MCF 10A (cell line): ENCODE data around the gene ETV2. TPM values are rescaled to one million over a fixed set of nuclear protein-coding genes. Genes with fewer than 3 reads are reported as not detected.

Experiments used
- BruUV-seq: library from RNA; stranded (reverse); fragments of 400-500 nt; replicated peaks from 2 replicates; lab custom pipeline; 2021; lab: Mats Ljungman, UMichigan
- CTCF ChIA-PET: fragments of 300-600 bp; sonication (Branson Sonifier 250); formaldehyde crosslinking; extraction: SDS; loops from one replicate; lab custom pipeline; 2021; ENCODE audit warnings: antibody characterized with exemption, inconsistent platforms; lab: Yijun Ruan, JAX
- POLR2A ChIA-PET: fragments of 300-600, 350-650 bp; sonication (Branson Sonifier 250); formaldehyde crosslinking; extraction: SDS; loops from one replicate; lab custom pipeline; 2020; ENCODE audit warnings: antibody characterized with exemption, inconsistent platforms; lab: Yijun Ruan, JAX
- DNase-seq: peaks from one replicate; pipeline ENCODE4 v3.0.0-alpha.2; 2018; ENCODE audit not compliant: unreplicated experiment
- H3K27ac Mint-ChIP-seq: one replicate; pipeline ENCODE4 v1.8.0; 2022; ENCODE audit warnings: mild to moderate bottlenecking, low read depth, mixed read lengths; ENCODE audit not compliant: unreplicated experiment
- H3K27me3 Mint-ChIP-seq: one replicate; pipeline ENCODE4 v1.8.0; 2022; ENCODE audit warnings: mixed read lengths; ENCODE audit not compliant: insufficient read depth, unreplicated experiment
- H3K36me3 Mint-ChIP-seq: one replicate; pipeline ENCODE4 v1.8.0; 2022; ENCODE audit warnings: mild to moderate bottlenecking, moderate library complexity, mixed read lengths; ENCODE audit not compliant: insufficient read depth, unreplicated experiment
- H3K4me1 Mint-ChIP-seq: one replicate; pipeline ENCODE4 v1.8.0; 2022; ENCODE audit warnings: mixed read lengths; ENCODE audit not compliant: insufficient read depth, unreplicated experiment
- H3K4me3 Mint-ChIP-seq: one replicate; pipeline ENCODE4 v1.8.0; 2022; ENCODE audit warnings: mild to moderate bottlenecking, moderate library complexity, mixed read lengths; ENCODE audit not compliant: unreplicated experiment
- H3K9me3 Mint-ChIP-seq: one replicate; pipeline ENCODE4 v1.8.0; 2022; ENCODE audit warnings: mixed read lengths; ENCODE audit not compliant: unreplicated experiment
- intact Hi-C: fragments of 100-400 bp; cut with micrococcal nuclease; formaldehyde crosslinking; loops from 2 replicates; pipeline ENCODE4 v1.14.1; 2022
- total RNA-seq: library from RNA; stranded (reverse); gene quantifications from 2 replicates; pipeline ENCODE4 v1.2.3, GENCODE V29; 2022
- TF ChIP-seq, protein P1 (sequence below): fragments of 200-600 bp; IDR thresholded peaks from one replicate; pipeline ENCODE4 v1.8.0; 2022; ENCODE audit warnings: antibody characterized with exemption, mild to moderate bottlenecking; ENCODE audit not compliant: unreplicated experiment

ETV2 gene
- total RNA-seq, 1 experiment from 2014 or later: 0.44 TPM

DNA sequence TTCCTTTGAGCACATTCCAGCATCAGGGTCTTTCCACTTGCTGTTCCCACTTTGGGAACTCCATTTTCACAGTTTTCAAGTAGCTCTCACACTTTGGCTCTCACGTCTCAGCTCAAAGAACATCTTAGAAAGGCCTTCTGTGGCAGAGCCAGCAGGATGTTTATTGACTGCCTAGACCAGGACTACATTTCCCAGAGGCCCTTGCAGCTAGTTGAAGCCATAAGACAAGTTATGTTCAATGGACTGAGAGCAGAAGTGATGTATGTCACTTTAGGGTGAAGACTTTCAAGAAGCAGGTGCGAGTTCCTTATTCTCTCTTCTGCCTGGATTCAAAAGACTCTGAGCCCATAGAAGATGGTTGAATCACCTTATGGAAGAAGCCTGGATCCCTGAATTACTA is 33.3 kb upstream of the ETV2 start:
- Mint-ChIP-seq H3K4me3 (no peak overlapping the region), H3K27ac (no peak overlapping the region), H3K27me3 (no peaks in the 10 kb centered on the region), H3K36me3 (peaks cover 10% of the 10 kb centered on the region), H3K4me1 (no peaks in the 10 kb centered on the region), H3K9me3 (peaks cover 7% of the 10 kb centered on the region)
- intact Hi-C loops: no loop called here
- ChIA-PET POLR2A (interaction anchor here (1.3 kb wide), 1 partner anchor 36 kb away, joined by 4 read pairs; no protein-coding TSS in a partner anchor), CTCF (no interaction called here)
- TF ChIP-seq, protein P1, sequence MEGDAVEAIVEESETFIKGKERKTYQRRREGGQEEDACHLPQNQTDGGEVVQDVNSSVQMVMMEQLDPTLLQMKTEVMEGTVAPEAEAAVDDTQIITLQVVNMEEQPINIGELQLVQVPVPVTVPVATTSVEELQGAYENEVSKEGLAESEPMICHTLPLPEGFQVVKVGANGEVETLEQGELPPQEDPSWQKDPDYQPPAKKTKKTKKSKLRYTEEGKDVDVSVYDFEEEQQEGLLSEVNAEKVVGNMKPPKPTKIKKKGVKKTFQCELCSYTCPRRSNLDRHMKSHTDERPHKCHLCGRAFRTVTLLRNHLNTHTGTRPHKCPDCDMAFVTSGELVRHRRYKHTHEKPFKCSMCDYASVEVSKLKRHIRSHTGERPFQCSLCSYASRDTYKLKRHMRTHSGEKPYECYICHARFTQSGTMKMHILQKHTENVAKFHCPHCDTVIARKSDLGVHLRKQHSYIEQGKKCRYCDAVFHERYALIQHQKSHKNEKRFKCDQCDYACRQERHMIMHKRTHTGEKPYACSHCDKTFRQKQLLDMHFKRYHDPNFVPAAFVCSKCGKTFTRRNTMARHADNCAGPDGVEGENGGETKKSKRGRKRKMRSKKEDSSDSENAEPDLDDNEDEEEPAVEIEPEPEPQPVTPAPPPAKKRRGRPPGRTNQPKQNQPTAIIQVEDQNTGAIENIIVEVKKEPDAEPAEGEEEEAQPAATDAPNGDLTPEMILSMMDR: no peak
- BruUV-seq: no TSS peak
- DNase-seq: no peak

DNA sequence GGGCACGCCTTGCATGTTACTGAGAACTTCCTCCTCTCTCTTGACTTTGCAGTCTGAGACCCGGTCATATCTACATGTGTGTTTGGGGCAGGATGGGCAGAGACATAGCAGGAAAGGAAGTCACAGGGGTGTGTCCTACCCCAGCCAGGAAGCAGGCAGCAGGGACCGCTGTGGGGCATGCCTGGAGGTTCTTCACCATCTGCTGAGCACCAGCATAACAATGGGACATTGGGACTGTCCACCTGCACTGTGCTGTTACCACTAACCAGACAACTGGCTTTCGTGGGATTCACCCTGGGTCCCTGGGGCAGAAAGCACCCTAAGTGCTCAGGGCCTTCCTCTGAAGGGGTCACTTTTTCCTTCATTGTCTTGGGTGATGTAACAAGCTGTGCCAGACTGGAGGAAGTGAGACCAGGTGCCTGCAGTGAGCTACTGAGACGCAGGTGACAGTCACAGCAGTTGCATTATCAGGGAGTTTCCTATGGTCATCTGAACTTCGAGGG is 31.6 kb upstream of the ETV2 start:
- BruUV-seq: no TSS peak
- H3K27ac Mint-ChIP-seq: no peak overlapping the region
- peaks cover 7% of the 10 kb centered on the region for H3K9me3 Mint-ChIP-seq
- peaks cover 10% of the 10 kb centered on the region for H3K36me3 Mint-ChIP-seq
- no peaks in the 10 kb centered on the region for H3K4me1 Mint-ChIP-seq
- H3K4me3 Mint-ChIP-seq: no peak overlapping the region
- TF ChIP-seq, protein P1: no peak
- DNase-seq: no peak
- no peaks in the 10 kb centered on the region for H3K27me3 Mint-ChIP-seq
- intact Hi-C loops: no loop called here
- ChIA-PET POLR2A (no interaction called here), CTCF (interaction anchor here (0.9 kb wide), 1 partner anchor 38 kb away, joined by 3 read pairs; the partner anchor contains the start of gene COX6B1)

DNA sequence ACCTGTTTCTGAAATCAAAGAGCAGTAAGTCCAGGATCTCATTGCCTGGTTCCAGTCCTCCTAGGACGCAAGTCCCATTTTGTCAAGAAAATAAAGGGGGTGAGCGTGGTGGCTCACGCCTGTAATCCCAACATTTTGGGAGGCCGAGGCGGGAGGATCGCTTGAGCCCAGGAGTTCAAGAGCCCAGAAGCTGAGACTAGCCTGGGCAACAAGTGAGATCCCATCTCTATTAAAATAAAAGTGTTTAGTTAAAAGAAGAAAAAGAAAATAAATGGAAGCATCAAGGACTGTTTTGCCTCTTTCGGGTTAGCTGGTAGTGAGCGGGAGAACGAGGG is 29.4 kb upstream of the ETV2 start:
- CTCF ChIA-PET: interaction anchor here (0.7 to 2.0 kb wide), 4 partner anchors 22 to 898 kb away, joined by 3 to 17 read pairs (median 4); no protein-coding TSS in a partner anchor

More for the DNA sequence above, 29.4 kb upstream of the ETV2 start:
- Mint-ChIP-seq H3K9me3 (peaks cover 7% of the 10 kb centered on the region), H3K4me3 (peak overlapping the region; percentile 82), H3K4me1 (no peaks in the 10 kb centered on the region), H3K27me3 (no peaks in the 10 kb centered on the region), H3K36me3 (peaks cover 18% of the 10 kb centered on the region), H3K27ac (peak overlapping the region; percentile 81)
- intact Hi-C loops: no loop called here
- POLR2A ChIA-PET: interaction anchor here (0.6 to 3.1 kb wide), 11 partner anchors 14 to 676 kb away, joined by 3 to 12 read pairs (median 3); partner anchors contain the start of genes COX6B1 and UPK1A
- TF ChIP-seq, protein P1: no peak
- no peak for DNase-seq
- no TSS peak for BruUV-seq
